Stimulated activated CD4-positive, alpha-beta T cell treated with anti-CD3 and anti-CD28 coated beads, Interleukin-2, amount 100 ng/mL, for 24 hours (primary cell): ENCODE measurements around the gene USP17L20.
"Not testable (repeated sequence)": the region's sequence is repeated elsewhere in the genome, so short reads cannot be mapped to it uniquely, and the experiment has no call there.

Experiments used
- DNase-seq, 2 donors: peaks; one replicate each; pipeline ENCODE4 v3.0.0-alpha.2; 2020

USP17L20 gene, protein sequence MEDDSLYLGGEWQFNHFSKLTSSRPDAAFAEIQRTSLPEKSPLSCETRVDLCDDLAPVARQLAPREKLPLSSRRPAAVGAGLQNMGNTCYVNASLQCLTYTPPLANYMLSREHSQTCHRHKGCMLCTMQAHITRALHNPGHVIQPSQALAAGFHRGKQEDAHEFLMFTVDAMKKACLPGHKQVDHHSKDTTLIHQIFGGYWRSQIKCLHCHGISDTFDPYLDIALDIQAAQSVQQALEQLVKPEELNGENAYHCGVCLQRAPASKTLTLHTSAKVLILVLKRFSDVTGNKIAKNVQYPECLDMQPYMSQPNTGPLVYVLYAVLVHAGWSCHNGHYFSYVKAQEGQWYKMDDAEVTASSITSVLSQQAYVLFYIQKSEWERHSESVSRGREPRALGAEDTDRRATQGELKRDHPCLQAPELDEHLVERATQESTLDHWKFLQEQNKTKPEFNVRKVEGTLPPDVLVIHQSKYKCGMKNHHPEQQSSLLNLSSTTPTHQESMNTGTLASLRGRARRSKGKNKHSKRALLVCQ

DNA sequence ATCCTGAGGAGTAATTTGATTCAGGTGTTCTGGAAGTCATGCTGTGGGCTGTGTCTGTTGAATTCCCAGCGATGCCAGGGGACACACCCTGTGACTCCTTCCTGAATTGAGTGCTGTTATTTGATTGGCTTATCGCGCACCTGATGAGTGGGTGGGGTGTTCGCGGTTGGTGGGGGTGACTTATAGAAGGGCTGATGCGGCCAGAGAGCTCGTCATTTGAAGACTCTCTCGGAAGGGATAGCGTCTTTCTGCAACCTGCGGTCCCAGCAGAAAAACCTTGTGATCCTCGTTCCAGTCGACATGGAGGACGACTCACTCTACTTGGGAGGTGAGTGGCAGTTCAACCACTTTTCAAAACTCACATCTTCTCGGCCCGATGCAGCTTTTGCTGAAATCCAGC, at the start of gene USP17L20:
USP17L20 (plus strand) TSS at position 301 of the 400 bp plus-strand sequence; CDS start at position 301, 0 bp downstream.
- DNase-seq: not testable (repeated sequence)

DNA sequence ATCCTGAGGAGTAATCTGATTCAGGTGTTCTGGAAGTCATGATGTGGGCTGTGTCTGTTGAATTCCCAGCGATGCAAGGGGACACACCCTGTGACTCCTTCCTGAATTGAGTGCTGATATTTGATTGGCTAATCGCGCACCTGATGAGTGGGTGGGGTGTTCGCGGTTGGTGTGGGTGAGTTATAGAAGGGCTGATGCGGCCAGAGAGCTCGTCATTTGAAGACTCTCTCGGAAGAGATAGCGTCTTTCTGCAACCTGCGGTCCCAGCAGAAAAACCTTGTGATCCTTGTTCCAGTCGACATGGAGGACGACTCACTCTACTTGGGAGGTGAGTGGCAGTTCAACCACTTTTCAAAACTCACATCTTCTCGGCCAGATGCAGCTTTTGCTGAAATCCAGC, 47.6 kb upstream of the USP17L20 start, which contains the start of gene USP17L10:
USP17L10 (plus strand) TSS at position 301 of the 400 bp plus-strand sequence; CDS start at position 301, 0 bp downstream.
- not testable (repeated sequence) for DNase-seq

DNA sequence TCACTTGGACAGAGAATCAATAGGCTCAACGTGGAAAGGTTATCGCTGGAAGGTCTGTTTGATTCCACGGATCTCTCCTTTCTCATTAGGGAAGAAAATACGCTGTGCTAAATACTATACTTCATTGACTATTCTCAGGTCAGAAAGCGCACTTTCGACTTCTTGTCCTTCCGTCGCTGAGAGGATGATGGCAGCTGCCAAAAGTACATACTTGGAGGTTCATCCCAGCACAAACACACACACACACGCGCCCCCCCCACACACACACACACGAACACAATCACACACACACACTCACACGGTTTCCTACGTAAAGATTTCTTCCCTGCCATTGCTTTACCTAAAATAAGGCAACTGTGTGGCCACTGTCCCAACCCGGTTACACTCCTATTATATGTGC, 43.2 kb upstream of the USP17L20 start:
- not testable (repeated sequence) for DNase-seq

DNA sequence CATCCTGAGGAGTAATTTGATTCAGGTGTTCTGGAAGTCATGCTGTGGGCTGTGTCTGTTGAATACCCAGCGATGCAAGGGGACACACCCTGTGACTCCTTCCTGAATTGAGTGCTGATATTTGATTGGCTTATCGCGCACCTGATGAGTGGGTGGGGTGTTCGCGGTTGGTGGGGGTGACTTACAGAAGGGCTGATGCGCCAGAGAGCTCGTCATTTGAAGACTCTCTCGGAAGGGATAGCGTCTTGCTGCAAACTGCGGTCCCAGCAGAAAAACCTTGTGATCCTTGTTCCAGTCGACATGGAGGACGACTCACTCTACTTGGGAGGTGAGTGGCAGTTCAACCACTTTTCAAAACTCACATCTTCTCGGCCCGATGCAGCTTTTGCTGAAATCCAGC, 42.8 kb upstream of the USP17L20 start, which contains the start of gene USP17L11:
USP17L11 (plus strand) TSS at position 301 of the 400 bp plus-strand sequence; CDS start at position 301, 0 bp downstream.
- DNase-seq: not testable (repeated sequence)

DNA sequence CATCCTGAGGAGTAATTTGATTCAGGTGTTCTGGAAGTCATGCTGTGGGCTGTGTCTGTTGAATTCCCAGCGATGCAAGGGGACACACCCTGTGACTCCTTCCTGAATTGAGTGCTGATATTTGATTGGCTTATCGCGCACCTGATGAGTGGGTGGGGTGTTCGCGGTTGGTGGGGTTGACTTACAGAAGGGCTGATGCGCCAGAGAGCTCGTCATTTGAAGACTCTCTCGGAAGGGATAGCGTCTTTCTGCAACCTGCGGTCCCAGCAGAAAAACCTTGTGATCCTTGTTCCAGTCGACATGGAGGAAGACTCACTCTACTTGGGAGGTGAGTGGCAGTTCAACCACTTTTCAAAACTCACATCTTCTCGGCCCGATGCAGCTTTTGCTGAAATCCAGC, 38.1 kb upstream of the USP17L20 start, which contains the start of gene USP17L12:
USP17L12 (plus strand) TSS at position 301 of the 400 bp plus-strand sequence; CDS start at position 301, 0 bp downstream.
- not testable (repeated sequence) for DNase-seq

DNA sequence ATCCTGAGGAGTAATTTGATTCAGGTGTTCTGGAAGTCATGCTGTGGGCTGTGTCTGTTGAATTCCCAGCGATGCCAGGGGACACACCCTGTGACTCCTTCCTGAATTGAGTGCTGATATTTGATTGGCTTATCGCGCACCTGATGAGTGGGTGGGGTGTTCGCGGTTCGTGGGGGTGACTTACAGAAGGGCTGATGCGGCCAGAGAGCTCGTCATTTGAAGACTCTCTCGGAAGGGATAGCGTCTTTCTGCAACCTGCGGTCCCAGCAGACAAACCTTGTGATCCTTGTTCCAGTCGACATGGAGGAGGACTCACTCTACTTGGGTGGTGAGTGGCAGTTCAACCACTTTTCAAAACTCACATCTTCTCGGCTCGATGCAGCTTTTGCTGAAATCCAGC, 33.3 kb upstream of the USP17L20 start, which contains the start of gene USP17L13:
USP17L13 (plus strand) TSS at position 301 of the 400 bp plus-strand sequence; CDS start at position 301, 0 bp downstream.
- DNase-seq: not testable (repeated sequence)

DNA sequence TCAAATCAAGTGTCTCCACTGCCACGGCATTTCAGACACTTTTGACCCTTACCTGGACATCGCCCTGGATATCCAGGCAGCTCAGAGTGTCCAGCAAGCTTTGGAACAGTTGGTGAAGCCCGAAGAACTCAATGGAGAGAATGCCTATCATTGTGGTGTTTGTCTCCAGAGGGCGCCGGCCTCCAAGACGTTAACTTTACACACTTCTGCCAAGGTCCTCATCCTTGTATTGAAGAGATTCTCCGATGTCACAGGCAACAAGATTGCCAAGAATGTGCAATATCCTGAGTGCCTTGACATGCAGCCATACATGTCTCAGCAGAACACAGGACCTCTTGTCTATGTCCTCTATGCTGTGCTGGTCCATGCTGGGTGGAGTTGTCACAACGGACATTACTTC, 27.7 kb upstream of the USP17L20 start:
- DNase-seq: peak in 1 of 2 donors; percentile 14

DNA sequence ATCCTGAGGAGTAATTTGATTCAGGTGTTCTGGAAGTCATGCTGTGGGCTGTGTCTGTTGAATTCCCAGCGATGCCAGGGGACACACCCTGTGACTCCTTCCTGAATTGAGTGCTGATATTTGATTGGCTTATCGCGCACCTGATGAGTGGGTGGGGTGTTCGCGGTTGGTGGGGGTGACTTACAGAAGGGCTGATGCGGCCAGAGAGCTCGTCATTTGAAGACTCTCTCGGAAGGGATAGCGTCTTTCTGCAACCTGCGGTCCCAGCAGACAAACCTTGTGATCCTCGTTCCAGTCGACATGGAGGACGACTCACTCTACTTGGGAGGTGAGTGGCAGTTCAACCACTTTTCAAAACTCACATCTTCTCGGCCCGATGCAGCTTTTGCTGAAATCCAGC, 23.8 kb upstream of the USP17L20 start, which contains the start of gene USP17L15:
USP17L15 (plus strand) TSS at position 301 of the 400 bp plus-strand sequence; CDS start at position 301, 0 bp downstream.
- not testable (repeated sequence) for DNase-seq

DNA sequence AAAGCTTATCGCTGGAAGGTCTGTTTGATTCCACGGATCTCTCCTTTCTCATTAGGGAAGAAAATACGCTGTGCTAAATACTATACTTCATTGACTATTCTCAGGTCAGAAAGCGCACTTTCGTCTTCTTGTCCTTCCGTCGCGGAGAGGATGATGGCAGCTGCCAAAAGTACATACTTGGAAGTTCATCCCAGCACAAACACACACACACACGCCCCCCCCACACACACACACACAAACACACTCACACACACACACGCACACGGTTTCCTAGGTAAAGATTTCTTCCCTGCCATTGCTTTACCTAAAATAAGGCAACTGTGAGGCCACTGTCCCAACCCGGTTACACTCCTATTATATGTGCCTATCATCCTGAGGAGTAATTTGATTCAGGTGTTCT, 19.5 kb upstream of the USP17L20 start:
- not testable (repeated sequence) for DNase-seq

DNA sequence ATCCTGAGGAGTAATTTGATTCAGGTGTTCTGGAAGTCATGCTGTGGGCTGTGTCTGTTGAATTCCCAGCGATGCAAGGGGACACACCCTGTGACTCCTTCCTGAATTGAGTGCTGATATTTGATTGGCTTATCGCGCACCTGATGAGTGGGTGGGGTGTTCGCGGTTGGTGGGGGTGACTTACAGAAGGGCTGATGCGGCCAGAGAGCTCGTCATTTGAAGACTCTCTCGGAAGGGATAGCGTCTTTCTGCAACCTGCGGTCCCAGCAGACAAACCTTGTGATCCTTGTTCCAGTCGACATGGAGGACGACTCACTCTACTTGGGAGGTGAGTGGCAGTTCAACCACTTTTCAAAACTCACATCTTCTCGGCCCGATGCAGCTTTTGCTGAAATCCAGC, 14.3 kb upstream of the USP17L20 start, which contains the start of gene USP17L17:
USP17L17 (plus strand) TSS at position 301 of the 400 bp plus-strand sequence; CDS start at position 301, 0 bp downstream.
- DNase-seq: not testable (repeated sequence)

DNA sequence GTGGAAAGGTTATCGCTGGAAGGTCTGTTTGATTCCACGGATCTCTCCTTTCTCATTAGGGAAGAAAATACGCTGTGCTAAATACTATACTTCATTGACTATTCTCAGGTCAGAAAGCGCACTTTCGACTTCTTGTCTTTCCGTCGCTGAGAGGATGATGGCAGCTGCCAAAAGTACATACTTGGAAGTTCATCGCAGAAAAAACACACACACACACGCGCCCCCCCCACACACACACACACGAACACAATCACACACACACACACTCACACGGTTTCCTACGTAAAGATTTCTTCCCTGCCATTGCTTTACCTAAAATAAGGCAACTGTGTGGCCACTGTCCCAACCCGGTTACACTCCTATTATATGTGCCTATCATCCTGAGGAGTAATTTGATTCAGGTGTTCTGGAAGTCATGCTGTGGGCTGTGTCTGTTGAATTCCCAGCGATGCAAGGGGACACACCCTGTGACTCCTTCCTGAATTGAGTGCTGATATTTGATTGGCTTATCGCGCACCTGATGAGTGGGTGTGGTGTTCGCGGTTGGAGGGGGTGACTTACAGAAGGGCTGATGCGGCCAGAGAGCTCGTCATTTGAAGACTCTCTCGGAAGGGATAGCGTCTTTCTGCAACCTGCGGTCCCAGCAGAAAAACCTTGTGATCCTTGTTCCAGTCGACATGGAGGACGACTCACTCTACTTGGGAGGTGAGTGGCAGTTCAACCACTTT, 9.8 kb upstream of the USP17L20 start, which contains the start of gene USP17L18:
USP17L18 (plus strand) TSS at position 678 of the 728 bp plus-strand sequence; CDS start at position 678, 0 bp downstream.
- DNase-seq: peak; percentile 1 to 13

DNA sequence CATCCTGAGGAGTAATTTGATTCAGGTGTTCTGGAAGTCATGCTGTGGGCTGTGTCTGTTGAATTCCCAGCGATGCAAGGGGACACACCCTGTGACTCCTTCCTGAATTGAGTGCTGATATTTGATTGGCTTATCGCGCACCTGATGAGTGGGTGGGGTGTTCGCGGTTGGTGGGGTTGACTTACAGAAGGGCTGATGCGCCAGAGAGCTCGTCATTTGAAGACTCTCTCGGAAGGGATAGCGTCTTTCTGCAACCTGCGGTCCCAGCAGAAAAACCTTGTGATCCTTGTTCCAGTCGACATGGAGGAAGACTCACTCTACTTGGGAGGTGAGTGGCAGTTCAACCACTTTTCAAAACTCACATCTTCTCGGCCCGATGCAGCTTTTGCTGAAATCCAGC, 4.8 kb upstream of the USP17L20 start, which contains the start of gene USP17L19:
USP17L19 (plus strand) TSS at position 301 of the 400 bp plus-strand sequence; CDS start at position 301, 0 bp downstream.
- DNase-seq: not testable (repeated sequence)

DNA sequence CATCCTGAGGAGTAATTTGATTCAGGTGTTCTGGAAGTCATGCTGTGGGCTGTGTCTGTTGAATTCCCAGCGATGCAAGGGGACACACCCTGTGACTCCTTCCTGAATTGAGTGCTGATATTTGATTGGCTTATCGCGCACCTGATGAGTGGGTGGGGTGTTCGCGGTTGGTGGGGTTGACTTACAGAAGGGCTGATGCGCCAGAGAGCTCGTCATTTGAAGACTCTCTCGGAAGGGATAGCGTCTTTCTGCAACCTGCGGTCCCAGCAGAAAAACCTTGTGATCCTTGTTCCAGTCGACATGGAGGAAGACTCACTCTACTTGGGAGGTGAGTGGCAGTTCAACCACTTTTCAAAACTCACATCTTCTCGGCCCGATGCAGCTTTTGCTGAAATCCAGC, 4.6 kb downstream of the USP17L20 start, which contains the start of gene USP17L21:
USP17L21 (plus strand) TSS at position 301 of the 400 bp plus-strand sequence; CDS start at position 301, 0 bp downstream.
- DNase-seq: not testable (repeated sequence)

DNA sequence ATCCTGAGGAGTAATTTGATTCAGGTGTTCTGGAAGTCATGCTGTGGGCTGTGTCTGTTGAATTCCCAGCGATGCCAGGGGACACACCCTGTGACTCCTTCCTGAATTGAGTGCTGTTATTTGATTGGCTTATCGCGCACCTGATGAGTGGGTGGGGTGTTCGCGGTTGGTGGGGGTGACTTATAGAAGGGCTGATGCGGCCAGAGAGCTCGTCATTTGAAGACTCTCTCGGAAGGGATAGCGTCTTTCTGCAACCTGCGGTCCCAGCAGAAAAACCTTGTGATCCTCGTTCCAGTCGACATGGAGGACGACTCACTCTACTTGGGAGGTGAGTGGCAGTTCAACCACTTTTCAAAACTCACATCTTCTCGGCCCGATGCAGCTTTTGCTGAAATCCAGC, 9.4 kb downstream of the USP17L20 start, which contains the start of gene USP17L22:
USP17L22 (plus strand) TSS at position 301 of the 400 bp plus-strand sequence; CDS start at position 301, 0 bp downstream.
- not testable (repeated sequence) for DNase-seq

DNA sequence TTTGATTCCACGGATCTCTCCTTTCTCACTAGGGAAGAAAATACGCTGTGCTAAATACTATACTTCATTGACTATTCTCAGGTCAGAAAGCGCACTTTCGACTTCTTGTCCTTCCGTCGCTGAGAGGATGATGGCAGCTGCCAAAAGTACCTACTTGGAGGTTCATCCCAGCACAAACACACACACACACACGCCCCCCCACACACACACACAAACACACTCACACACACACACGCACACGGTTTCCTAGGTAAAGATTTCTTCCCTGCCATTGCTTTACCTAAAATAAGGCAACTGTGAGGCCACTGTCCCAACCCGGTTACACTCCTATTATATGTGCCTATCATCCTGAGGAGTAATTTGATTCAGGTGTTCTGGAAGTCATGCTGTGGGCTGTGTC, 13.8 kb downstream of the USP17L20 start:
- DNase-seq: peak; percentile 11 to 15
